CD4-positive, alpha-beta T cell (primary cell): ENCODE measurements around the gene MCUB. TPM values are rescaled to one million over a fixed set of nuclear protein-coding genes. Genes with fewer than 3 reads are reported as not detected.

ENCODE experiments used
- ATAC-seq: fragments of 200-7000 bp; cut with Tn5 transposase; one replicate; pipeline ENCODE4 v1.10.0; 2022; ENCODE audit warnings: mild to moderate bottlenecking; ENCODE audit not compliant: poor library complexity
- CTCF ChIA-PET: fragments of 350-600 bp; sonication (Branson Sonifier 250); formaldehyde crosslinking; loops from one replicate; lab custom pipeline; 2021; ENCODE audit warnings: antibody characterized with exemption, inconsistent platforms; lab: Charles Lee
- POLR2A ChIA-PET: fragments of 350-600 bp; sonication (Branson Sonifier 250); formaldehyde crosslinking; loops from one replicate; lab custom pipeline; 2021; ENCODE audit warnings: antibody characterized with exemption, inconsistent platforms; lab: Charles Lee
- DNase-seq, 14 experiments: peaks; one replicate each; pipeline ENCODE4 v3.0.0-alpha.2; 2013 to 2020; ENCODE audit warnings: mixed read lengths in 2 of 14
- H3K27ac ChIP-seq, 2 donors: one replicate each; pipeline versions ENCODE4 v1.5.1 to v1.7.0; 2013; ENCODE audit warnings: low read length in 2 of 2, low read depth in 1 of 2, mild to moderate bottlenecking in 1 of 2
- H3K27me3 ChIP-seq, 2 experiments: 1 replicate in 1 of 2; 2 replicates in 1 of 2; pipeline versions ENCODE4 v1.6.1 to v1.7.0; 2013; ENCODE audit warnings: low read length in 2 of 2, control low read depth in 1 of 2, mild to moderate bottlenecking in 1 of 2, moderate library complexity in 1 of 2; ENCODE audit not compliant: insufficient read depth in 2 of 2, control insufficient read depth in 1 of 2
- H3K36me3 ChIP-seq: one replicate; pipeline ENCODE4 v1.6.1; 2013; ENCODE audit warnings: low read length, control low read depth; ENCODE audit not compliant: insufficient read depth
- H3K4me1 ChIP-seq: one replicate; pipeline ENCODE4 v1.6.1; 2013; ENCODE audit warnings: low read length, control low read depth; ENCODE audit not compliant: insufficient read depth
- H3K4me3 ChIP-seq: one replicate; pipeline ENCODE4 v1.5.1; 2013; ENCODE audit warnings: mild to moderate bottlenecking, low read length, moderate library complexity
- H3K9me3 ChIP-seq, 2 experiments: 1 replicate in 1 of 2; 2 replicates in 1 of 2; pipeline versions ENCODE4 v1.6.1 to v1.7.0; 2013; ENCODE audit warnings: low read length in 2 of 2, mild to moderate bottlenecking in 2 of 2, control low read depth in 1 of 2, moderate library complexity in 1 of 2; ENCODE audit not compliant: control insufficient read depth in 1 of 2, insufficient read depth in 1 of 2
- H3K27ac Mint-ChIP-seq: one replicate; pipeline ENCODE4 v1.8.0; 2020; ENCODE audit warnings: mixed read lengths
- H3K27me3 Mint-ChIP-seq: one replicate; pipeline ENCODE4 v1.8.0; 2021; ENCODE audit warnings: mixed read lengths
- H3K36me3 Mint-ChIP-seq: one replicate; pipeline ENCODE4 v1.8.0; 2021; ENCODE audit warnings: low read depth, mixed read lengths
- H3K4me1 Mint-ChIP-seq: one replicate; pipeline ENCODE4 v1.8.0; 2021; ENCODE audit warnings: low read depth, mixed read lengths
- H3K4me3 Mint-ChIP-seq: one replicate; pipeline ENCODE4 v1.8.0; 2020; ENCODE audit warnings: mild to moderate bottlenecking, mixed read lengths
- H3K9me3 Mint-ChIP-seq: one replicate; pipeline ENCODE4 v1.8.0; 2020; ENCODE audit warnings: mixed read lengths
- CTCF ChIP-seq: fragments of 200-600 bp; IDR thresholded peaks from one replicate; pipeline ENCODE4 v1.8.0; 2022; ENCODE audit warnings: antibody characterized with exemption, mild to moderate bottlenecking
- intact Hi-C, 2 experiments: fragments of 100-400 bp; cut with DNase I in 1 of 2; cut with micrococcal nuclease in 1 of 2; formaldehyde crosslinking; loops; one replicate each; pipeline versions ENCODE4 v1.15.1 to v1.9.0; 2023 to 2025; cut with DNase I, micrococcal nuclease
- total RNA-seq, 174 experiments: library from RNA in 2 of 174; stranded (reverse) in 2 of 174; gene quantifications; one replicate each; pipeline ENCODE4 v1.2.3 and lab custom pipeline; 2021 to 2026

The MCUB gene
- total RNA-seq, 2 experiments from 2014 or later = 98.1 to 108 TPM

- DNase-seq (peak in 1 of 14 experiments; percentile 2), ATAC-seq (peak; percentile 56)
- Mint-ChIP-seq H3K4me1 (peaks cover 76% of the 10 kb centered on the region), H3K4me3 (peak overlapping the region; percentile 21), H3K27ac (peak overlapping the region; percentile 76), H3K27me3 (no peaks in the 10 kb centered on the region), H3K9me3 (no peaks in the 10 kb centered on the region), H3K36me3 (peaks cover 58% of the 10 kb centered on the region)
- peaks cover 12% of the 10 kb centered on the region for H3K4me1 ChIP-seq
- H3K9me3 ChIP-seq = peaks cover 0 to 3% of the 10 kb centered on the region in 2 experiments
- no peaks in the 10 kb centered on the region for H3K27me3 ChIP-seq
- intact Hi-C loops = no loop called here
- H3K27ac ChIP-seq = no peak overlapping the region
- H3K36me3 ChIP-seq = peaks cover 3% of the 10 kb centered on the region
- TF ChIP-seq CTCF = no peak
- CTCF ChIA-PET = interaction anchor here (0.7 to 1.5 kb wide), 5 partner anchors 13 to 1177 kb away, joined by 3 to 4 read pairs (median 3); no protein-coding TSS in a partner anchor
- no peak overlapping the region for H3K4me3 ChIP-seq
- POLR2A ChIA-PET = interaction anchor here (1.0 to 4.8 kb wide), 9 partner anchors 8 to 71 kb away, joined by 3 to 31 read pairs (median 4); partner anchors contain the start of gene MCUB
These were observed 71.6 kb downstream of the MCUB start for GRCh38 chr4:109631532-109632108.

- H3K4me3 Mint-ChIP-seq = peak overlapping the region; percentile 3
- Histone ChIP-seq H3K4me1 (peaks cover 18% of the 10 kb centered on the region), H3K36me3 (no peaks in the 10 kb centered on the region), H3K9me3 (peaks cover 0 to 8% of the 10 kb centered on the region in 2 experiments), H3K4me3 (no peak overlapping the region), H3K27ac (no peak overlapping the region), H3K27me3 (no peaks in the 10 kb centered on the region)
- ChIA-PET POLR2A (interaction anchor here (1.0 to 3.9 kb wide), 4 partner anchors 9 to 80 kb away, joined by 3 to 23 read pairs (median 14); partner anchors contain the start of gene MCUB), CTCF (no interaction called here)
- peaks cover 11% of the 10 kb centered on the region for H3K9me3 Mint-ChIP-seq
- no peaks in the 10 kb centered on the region for H3K27me3 Mint-ChIP-seq
- peaks cover 44% of the 10 kb centered on the region for H3K36me3 Mint-ChIP-seq
- H3K27ac Mint-ChIP-seq = peak overlapping the region; percentile 85
- ATAC-seq (no peak), DNase-seq (no peak)
- intact Hi-C loops = loop anchor here in 1 of 2 experiments (5.0 kb wide), 1 partner anchor 78 kb away; the partner anchor contains the start of gene MCUB
- H3K4me1 Mint-ChIP-seq = peaks cover 57% of the 10 kb centered on the region
- TF ChIP-seq CTCF = no peak
These were observed 80.6 kb downstream of the MCUB start for GRCh38 chr4:109640644-109641043.

GRCh38 chr4:109645874-109646710, 86.0 kb downstream of the MCUB start:
- peaks cover 3% of the 10 kb centered on the region for H3K9me3 Mint-ChIP-seq
- H3K27ac Mint-ChIP-seq = no peak overlapping the region
- Histone ChIP-seq H3K27ac (peak overlapping the region; percentile 70 to 74), H3K36me3 (no peaks in the 10 kb centered on the region), H3K4me1 (peaks cover 49% of the 10 kb centered on the region), H3K27me3 (no peaks in the 10 kb centered on the region), H3K9me3 (no peaks in the 10 kb centered on the region), H3K4me3 (no peak overlapping the region)
- no peaks in the 10 kb centered on the region for H3K27me3 Mint-ChIP-seq
- ATAC-seq (no peak), DNase-seq (peak in 2 of 14 experiments; percentile 12 to 23)
- H3K4me3 Mint-ChIP-seq = no peak overlapping the region
- H3K36me3 Mint-ChIP-seq = peaks cover 13% of the 10 kb centered on the region
- CTCF ChIA-PET = interaction anchor here (1.1 to 2.3 kb wide), 2 partner anchors 13 to 212 kb away, joined by 3 to 7 read pairs; partner anchors contain the start of gene SEC24B
- POLR2A ChIA-PET = interaction anchor here (0.9 to 5.1 kb wide), 4 partner anchors 9 to 86 kb away, joined by 4 to 108 read pairs (median 10); partner anchors contain the start of gene MCUB
- no peak for TF ChIP-seq CTCF
- peaks cover 16% of the 10 kb centered on the region for H3K4me1 Mint-ChIP-seq
- intact Hi-C loops = loop anchor here in 1 of 2 experiments (5.0 kb wide), 1 partner anchor 34 kb away; no protein-coding TSS in a partner anchor
